Tibial nerve (tissue), 4 donors: ENCODE data around the gene PSD2. TPM values are rescaled to one million over a fixed set of nuclear protein-coding genes. Genes with fewer than 3 reads are reported as not detected.

Experiments used
- DNase-seq, 2 donors: peaks; one replicate each; pipeline ENCODE4 v3.0.0-alpha.2; 2019; ENCODE audit warnings: low spot score in 2 of 2
- H3K27ac ChIP-seq, 4 donors: fragments of 200-600 bp; sonication (generic) in 3 of 4; one replicate each; pipeline ENCODE4 v1.5.1; 2017 to 2019; ENCODE audit warnings: mild to moderate bottlenecking in 1 of 4
- H3K27me3 ChIP-seq, 2 donors: fragments of 200-600 bp; sonication (generic) in 1 of 2; one replicate each; pipeline versions ENCODE4 v1.5.1 to v1.6.0; 2017 to 2019
- H3K36me3 ChIP-seq, 3 donors: fragments of 200-600 bp; sonication (generic); one replicate each; pipeline ENCODE4 v1.5.1; 2018 to 2019
- H3K4me1 ChIP-seq, 4 donors: fragments of 200-600 bp; sonication (generic) in 3 of 4; one replicate each; pipeline ENCODE4 v1.5.1; 2017 to 2019
- H3K4me3 ChIP-seq, 4 donors: fragments of 200-600 bp; sonication (generic) in 3 of 4; one replicate each; pipeline ENCODE4 v1.5.1; 2017 to 2019; ENCODE audit warnings: mild to moderate bottlenecking in 1 of 4, moderate library complexity in 1 of 4
- H3K9me3 ChIP-seq, 4 donors: fragments of 200-600 bp; sonication (generic) in 3 of 4; one replicate each; pipeline ENCODE4 v1.5.1; 2017 to 2019
- CTCF ChIP-seq, 5 experiments: fragments of 200-600 bp in 3 of 5; fragments of 450-650 bp in 2 of 5; sonication (generic) in 3 of 5; IDR thresholded peaks; one replicate each; pipeline ENCODE4 v1.5.1; 2016 to 2019; ENCODE audit warnings: antibody characterized with exemption in 5 of 5, mild to moderate bottlenecking in 3 of 5, moderate library complexity in 2 of 5
- EP300 ChIP-seq, 2 donors: sonication (generic); formaldehyde crosslinking; IDR thresholded peaks; one replicate each; pipeline ENCODE4 v1.6.1; 2017; ENCODE audit warnings: antibody characterized with exemption in 2 of 2, mild to moderate bottlenecking in 1 of 2
- POLR2A ChIP-seq, 2 donors: fragments of 450-650 bp; IDR thresholded peaks; one replicate each; pipeline ENCODE4 v1.6.1; 2017; ENCODE audit warnings: antibody characterized with exemption in 2 of 2, mild to moderate bottlenecking in 2 of 2, moderate library complexity in 2 of 2
- WGBS, 2 donors: methylation state at CpG; one replicate each; pipeline ENCODE4 v1.1.5; 2018; 5-methylcytosine and 5-hydroxymethylcytosine counted together
- total RNA-seq, 4 donors: library from RNA; depleted of rRNA; stranded (reverse); fragments of >200 nt; gene quantifications; one replicate each; pipeline ENCODE4 v1.1.0, GENCODE V29; 2016

PSD2 gene
- total RNA-seq, 4 donors from 2014 or later = under 0.01 to 0.30 (median 0.21) TPM; not detected in 1

- H3K4me1 ChIP-seq = no peaks in the 10 kb centered on the region
- no peak overlapping the region for H3K27ac ChIP-seq
- no peaks in the 10 kb centered on the region for H3K27me3 ChIP-seq
- TF ChIP-seq POLR2A (IDR thresholded peaks at IDR 0.05) (no peak), CTCF (IDR thresholded peaks at IDR 0.05) (no peak), EP300 (IDR thresholded peaks at IDR 0.05) (no peak)
- 80 to 85% methylated on average over 15 of the region's 15 CpGs for WGBS, 2 donors
- DNase-seq = no peak
- no peaks in the 10 kb centered on the region for H3K36me3 ChIP-seq
- no peak overlapping the region for H3K4me3 ChIP-seq
- H3K9me3 ChIP-seq = no peaks in the 10 kb centered on the region
Measured at GRCh38 chr5:139861021-139861888, 65.6 kb downstream of the PSD2 start.

GRCh38 chr5:139861889-139862207 is 66.2 kb downstream of the PSD2 start:
- no peak for DNase-seq
- Histone ChIP-seq H3K9me3 (no peaks in the 10 kb centered on the region), H3K27me3 (no peaks in the 10 kb centered on the region), H3K27ac (no peak overlapping the region), H3K36me3 (no peaks in the 10 kb centered on the region), H3K4me3 (no peak overlapping the region), H3K4me1 (no peaks in the 10 kb centered on the region)
- WGBS, 2 donors = 79 to 82% methylated on average over 4 of the region's 4 CpGs
- TF ChIP-seq POLR2A (IDR thresholded peaks at IDR 0.05) (no peak), CTCF (IDR thresholded peaks at IDR 0.05) (no peak), EP300 (IDR thresholded peaks at IDR 0.05) (no peak)

DNA sequence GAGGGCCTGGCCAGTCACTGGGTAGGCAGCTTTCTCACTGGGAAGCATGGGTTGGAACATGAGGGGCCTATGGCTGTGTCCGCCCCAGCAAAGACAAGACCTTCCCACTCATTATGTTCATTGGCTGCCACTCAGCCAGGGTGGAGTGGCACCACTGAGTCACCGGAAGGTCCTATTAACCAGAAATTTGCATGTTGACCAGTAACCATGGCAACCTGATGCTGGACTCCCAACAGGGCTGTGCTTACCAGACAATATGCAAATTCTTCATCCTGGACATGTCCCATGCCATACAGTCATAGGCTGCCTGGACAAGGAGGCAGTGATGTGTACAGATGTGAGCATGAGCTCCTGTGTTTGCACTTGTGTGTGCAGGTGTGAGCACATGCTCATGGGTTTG is 66.7 kb downstream of the PSD2 start:
- DNase-seq = no peak
- no peak overlapping the region for H3K27ac ChIP-seq
- H3K4me1 ChIP-seq = no peaks in the 10 kb centered on the region
- H3K9me3 ChIP-seq = no peaks in the 10 kb centered on the region
- no peak for TF ChIP-seq EP300 (IDR thresholded peaks at IDR 0.05)
- TF ChIP-seq POLR2A (IDR thresholded peaks at IDR 0.05) = no peak
- no peak for TF ChIP-seq CTCF (IDR thresholded peaks at IDR 0.05)
- no peaks in the 10 kb centered on the region for H3K36me3 ChIP-seq
- no peaks in the 10 kb centered on the region for H3K27me3 ChIP-seq
- no peak overlapping the region for H3K4me3 ChIP-seq
- 67 to 100% methylated on average over 1 of the region's 2 CpGs for WGBS, 2 donors

GRCh38 chr5:139862803-139863202 is 67.2 kb downstream of the PSD2 start:
- WGBS, 2 donors = 76 to 83% methylated on average over 2 of the region's 2 CpGs
- TF ChIP-seq POLR2A (IDR thresholded peaks at IDR 0.05) (no peak), CTCF (IDR thresholded peaks at IDR 0.05) (no peak), EP300 (IDR thresholded peaks at IDR 0.05) (no peak)
- no peaks in the 10 kb centered on the region for H3K4me1 ChIP-seq
- no peaks in the 10 kb centered on the region for H3K27me3 ChIP-seq
- no peak overlapping the region for H3K27ac ChIP-seq
- no peak for DNase-seq
- H3K9me3 ChIP-seq = no peaks in the 10 kb centered on the region
- no peaks in the 10 kb centered on the region for H3K36me3 ChIP-seq
- H3K4me3 ChIP-seq = no peak overlapping the region

- DNase-seq = no peak
- no peaks in the 10 kb centered on the region for H3K9me3 ChIP-seq
- WGBS, 2 donors = 81 to 83% methylated on average over 9 of the region's 9 CpGs
- H3K27me3 ChIP-seq = no peaks in the 10 kb centered on the region
- H3K36me3 ChIP-seq = no peaks in the 10 kb centered on the region
- no peaks in the 10 kb centered on the region for H3K4me1 ChIP-seq
- no peak for TF ChIP-seq CTCF (IDR thresholded peaks at IDR 0.05)
- TF ChIP-seq EP300 (IDR thresholded peaks at IDR 0.05) = no peak
- no peak for TF ChIP-seq POLR2A (IDR thresholded peaks at IDR 0.05)
- no peak overlapping the region for H3K27ac ChIP-seq
- no peak overlapping the region for H3K4me3 ChIP-seq
Measured at GRCh38 chr5:139863361-139863760, 67.8 kb downstream of the PSD2 start.
